Measurements from ENCODE around the gene E4F1. TPM values are rescaled to one million over a fixed set of nuclear protein-coding genes. Genes with fewer than 3 reads are reported as not detected.
"Not testable (repeated sequence)": the region's sequence is repeated elsewhere in the genome, so short reads cannot be mapped to it uniquely, and the experiment has no call there.

Gene E4F1
- total RNA-seq, 1 experiment from 2014 or later, result 10.5 TPM

DNA sequence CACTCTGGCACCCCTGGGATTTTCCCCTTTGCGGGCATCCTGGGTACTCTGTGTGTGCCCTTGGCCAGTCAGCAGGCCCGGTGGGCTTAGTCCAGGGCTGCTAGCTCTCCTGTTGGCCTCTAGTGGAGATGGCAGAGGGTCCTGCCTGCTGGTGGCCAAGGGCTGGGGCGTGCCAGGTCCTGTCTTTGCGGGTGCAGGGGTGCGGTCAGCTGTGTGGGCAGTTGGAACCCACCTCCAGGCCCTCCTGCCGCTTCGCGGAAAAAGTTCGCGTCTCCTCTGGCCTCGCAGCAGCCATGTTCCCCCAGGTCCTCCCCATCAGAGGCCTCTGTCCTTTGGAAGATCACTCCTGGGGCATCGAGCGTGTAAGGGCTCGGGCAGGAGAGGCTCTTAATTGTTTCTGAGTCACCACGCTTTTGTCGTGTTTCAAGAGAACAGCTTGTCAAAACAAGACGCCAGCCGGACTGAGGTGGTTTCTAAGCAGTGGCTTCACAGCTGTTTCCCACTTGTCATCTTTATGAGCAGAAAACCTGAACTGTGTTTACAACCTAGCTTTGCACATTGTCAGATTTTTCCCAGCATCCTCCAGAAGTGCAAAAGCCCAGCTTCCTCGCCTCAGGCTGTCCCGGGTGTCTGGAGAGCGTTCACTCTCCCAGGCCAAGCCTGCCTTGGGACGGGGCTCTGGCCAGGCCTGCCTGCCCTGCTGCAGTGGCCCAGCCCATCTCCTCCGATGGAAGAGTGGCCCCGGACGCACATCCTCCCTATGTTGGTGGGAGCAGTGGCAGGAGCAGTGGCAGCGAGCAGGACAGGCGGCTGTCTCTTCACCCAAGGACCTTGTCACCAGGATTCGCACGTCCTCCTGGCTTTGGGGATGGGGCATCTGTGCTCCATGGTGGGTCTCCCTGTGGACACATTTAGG, 7.9 kb downstream of the E4F1 start:
- no peak for DNase-seq (ENCODE audit: low read depth)

DNA sequence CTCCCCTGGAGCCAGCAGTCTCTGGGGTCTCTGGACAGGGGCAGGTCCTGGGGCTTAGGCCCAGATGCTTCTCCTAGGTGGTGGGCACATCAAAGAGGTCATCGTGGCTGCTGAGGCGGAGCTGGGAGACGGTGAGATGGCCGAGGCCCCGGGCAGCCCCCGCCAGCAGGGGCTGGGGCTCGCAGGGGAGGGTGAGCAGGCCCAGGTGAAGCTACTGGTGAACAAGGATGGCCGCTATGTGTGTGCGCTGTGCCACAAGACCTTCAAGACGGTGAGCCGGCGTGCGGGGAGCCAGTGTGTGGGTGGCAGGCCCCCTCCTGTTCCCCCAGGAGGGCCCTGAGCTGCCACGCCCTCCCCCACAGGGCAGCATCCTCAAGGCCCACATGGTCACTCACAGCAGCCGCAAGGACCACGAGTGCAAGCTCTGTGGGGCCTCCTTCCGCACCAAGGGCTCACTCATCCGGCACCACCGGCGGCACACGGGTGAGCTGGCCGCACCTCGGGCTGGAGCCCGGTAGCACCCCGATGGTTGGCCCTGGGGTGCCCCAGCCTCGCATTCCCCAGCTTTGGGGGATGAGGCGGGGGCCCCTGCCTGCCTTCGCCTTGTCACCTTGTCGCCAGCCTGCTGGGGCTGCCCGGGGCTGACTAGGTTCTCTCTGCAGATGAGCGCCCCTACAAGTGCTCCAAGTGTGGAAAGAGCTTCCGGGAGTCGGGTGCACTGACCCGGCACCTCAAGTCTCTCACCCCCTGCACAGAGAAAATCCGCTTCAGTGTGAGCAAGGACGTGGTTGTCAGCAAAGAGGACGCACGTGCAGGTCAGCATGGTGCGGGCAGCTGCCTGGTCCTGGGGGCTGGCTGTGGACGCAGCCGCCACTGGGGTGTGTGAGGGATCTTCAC, 9.0 kb downstream of the E4F1 start:
- no peak for DNase-seq (ENCODE audit: low read depth)

DNA sequence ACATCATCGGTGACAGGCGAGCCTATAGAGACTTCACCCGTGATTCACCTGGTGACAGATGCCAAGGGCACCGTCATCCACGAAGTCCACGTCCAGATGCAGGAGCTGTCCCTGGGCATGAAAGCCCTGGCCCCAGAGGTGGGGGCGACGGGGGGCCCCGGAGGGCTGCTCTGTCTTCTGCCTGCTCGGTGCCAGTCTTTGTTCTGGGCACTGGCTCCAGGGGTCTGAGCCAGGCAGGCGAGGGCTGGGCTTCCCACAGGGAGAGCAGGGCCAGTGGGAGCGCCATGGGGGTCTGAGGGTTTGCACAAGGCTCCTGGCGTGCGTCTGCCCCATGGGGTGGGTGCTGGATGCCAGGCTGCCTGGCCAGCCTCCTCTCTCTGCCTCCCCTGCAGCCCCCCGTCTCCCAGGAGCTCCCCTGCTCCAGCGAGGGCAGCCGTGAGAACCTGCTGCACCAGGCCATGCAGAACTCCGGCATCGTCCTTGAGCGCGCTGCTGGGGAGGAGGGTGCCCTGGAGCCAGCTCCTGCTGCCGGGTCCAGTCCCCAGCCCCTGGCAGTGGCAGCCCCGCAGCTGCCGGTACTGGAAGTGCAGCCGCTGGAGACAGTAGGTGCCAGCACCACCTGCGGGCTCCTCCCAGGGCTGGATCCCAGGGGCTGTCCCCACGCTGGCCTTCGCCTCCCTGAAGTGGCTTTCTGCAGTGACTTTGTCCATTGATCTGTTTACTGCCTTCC, 9.8 kb downstream of the E4F1 start:
- DNase-seq (ENCODE audit: low read depth), result no peak

DNA sequence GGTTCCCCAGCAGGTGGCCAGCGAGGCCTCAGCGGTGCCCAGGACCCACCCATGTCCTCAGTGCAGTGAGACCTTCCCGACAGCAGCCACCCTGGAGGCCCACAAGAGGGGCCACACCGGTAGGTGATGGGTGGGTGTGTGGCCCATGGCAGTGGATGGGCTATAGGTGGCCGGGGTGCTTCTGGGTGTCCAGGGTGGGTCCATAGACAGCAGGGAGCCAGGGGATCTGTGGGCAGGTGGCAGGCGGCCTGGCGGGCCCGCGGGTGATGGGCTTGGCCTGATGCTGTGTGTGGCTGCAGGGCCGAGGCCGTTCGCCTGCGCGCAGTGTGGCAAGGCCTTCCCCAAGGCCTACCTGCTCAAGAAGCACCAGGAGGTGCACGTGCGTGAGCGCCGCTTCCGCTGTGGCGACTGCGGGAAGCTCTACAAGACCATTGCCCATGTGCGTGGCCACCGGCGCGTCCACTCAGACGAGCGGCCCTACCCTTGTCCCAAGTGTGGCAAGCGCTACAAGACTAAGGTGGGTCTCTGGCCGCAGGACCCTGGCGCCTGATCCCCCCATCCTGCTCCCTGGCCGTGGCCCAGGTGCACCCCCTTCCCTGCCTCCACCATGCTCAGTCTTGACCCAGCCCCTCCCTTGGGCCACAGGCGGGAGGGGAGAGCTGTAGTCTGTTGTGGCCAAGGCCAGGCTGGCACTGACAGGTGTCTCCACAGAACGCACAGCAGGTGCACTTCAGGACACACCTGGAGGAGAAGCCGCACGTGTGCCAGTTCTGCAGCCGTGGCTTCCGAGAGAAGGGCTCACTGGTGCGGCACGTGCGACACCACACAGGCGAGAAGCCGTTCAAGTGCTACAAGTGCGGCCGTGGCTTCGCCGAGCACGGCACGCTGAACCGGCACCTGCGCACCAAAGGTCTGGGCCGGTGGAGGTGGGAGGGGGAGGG, 10.8 kb downstream of the E4F1 start:
- no peak for DNase-seq (ENCODE audit: low read depth)

DNA sequence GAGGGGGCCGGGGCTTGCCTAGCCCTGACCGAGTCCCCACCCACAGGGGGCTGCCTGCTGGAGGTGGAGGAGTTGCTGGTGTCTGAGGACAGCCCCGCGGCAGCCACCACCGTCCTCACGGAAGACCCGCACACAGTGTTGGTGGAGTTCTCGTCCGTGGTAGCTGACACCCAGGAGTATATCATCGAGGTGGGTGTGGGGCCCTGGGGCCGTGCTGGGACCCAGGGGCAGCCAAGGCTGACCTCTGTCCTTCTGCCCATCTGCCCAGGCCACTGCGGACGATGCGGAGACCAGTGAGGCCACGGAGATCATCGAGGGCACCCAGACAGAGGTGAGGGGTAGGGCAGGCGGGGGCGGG, 11.4 kb downstream of the E4F1 start:
- DNase-seq (ENCODE audit: low read depth), result no peak

DNA sequence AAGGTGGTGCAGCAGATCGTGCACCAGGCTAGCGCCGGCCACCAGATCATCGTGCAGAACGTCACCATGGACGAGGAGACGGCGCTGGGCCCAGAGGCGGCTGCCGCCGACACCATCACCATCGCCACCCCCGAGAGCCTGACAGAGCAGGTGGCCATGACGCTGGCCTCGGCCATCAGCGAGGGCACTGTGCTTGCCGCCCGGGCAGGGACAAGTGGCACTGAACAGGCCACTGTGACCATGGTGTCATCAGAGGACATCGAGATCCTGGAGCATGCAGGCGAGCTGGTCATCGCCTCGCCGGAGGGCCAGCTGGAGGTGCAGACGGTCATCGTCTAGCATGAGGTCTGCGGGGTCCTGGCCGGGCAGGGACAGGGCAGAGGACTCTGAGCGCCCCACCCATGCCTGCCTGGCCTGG, 11.9 kb downstream of the E4F1 start:
- no peak for DNase-seq (ENCODE audit: low read depth)

DNA sequence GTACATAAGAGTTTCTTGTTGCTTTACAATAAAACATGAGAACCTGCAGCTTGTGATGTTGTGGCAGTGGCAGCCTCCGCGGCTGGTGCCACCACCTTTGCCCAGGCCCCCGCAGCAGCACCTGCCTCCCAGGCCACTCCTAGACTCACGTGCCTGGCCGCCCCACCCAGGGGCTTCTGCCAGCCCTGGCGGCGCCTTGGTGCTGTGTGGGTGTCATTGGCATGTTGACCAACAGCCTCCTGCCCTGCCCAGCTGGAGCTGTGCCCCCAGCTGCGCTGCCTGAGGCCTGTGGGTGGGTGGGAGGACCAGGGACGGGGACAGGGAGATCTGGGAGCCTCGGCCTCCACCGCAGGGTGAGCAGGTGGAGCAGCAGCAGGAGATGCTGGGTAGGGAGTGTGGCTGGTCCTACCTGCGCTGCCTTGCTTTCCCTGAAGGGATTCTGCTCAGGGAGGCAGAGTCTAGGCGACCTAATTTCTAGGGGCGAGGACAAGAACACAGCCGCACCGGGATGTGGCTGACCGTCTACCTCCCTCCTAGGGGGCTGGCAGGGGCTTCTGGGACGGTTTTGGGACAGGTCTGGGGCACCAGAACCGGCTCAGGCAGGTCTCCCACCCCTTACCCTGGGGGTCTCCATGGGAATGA, 12.4 kb downstream of the E4F1 start:
- no peak for DNase-seq (ENCODE audit: low read depth)

DNA sequence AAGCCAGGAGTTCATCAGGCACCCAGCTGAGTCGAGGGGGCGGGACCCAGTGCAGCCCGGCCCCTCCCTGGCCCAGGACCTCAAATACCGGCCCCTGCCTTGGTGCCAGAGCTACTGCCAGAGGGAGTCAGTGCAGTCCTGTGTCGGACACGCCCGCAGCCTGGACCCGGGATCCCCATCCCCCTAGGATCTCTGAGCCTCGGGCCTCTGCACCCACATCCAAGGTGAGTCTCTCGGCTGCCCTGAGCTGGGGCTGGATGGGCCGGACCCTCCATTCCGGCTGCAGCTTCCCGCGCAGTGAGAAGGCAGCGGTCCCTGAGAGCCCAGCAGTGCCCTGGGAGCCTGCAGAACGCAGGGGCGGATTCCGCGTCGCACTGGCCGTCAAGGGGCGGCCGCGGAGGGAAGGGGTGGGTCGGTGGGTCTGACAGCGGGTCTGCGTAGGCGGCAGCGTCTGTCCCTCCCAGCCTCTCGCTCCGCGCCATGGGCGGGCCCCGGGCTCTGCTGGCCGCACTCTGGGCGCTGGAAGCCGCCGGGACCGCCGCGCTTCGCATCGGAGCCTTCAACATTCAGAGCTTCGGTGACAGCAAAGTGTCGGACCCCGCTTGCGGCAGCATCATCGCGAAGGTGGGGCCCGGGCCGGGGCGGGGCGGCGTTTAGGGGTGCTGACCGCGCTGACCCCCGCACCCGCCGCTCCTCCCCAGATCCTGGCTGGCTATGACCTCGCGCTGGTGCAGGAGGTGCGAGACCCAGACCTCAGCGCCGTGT, 13.1 kb downstream of the E4F1 start, which contains the start of gene DNASE1L2:
Gene DNASE1L2, plus strand, starts transcription at position 108 of the 765 bp plus-strand sequence. Its CDS starts 373 bp downstream, at position 481.
- no peak for DNase-seq (ENCODE audit: low read depth)

DNA sequence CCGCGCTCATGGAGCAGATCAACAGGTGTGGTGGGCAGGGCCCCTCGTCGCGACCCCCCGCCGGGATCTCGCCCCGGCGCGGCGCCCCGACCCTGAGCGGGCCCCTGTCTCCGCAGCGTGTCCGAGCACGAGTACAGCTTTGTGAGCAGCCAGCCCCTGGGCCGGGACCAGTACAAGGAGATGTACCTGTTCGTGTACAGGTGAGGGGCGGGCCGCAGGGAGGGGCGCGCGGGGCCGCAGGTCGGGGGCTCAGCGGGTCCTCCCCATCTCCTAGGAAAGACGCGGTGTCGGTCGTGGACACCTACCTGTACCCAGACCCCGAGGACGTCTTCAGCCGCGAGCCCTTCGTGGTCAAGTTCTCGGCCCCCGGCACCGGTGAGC, 13.7 kb downstream of the E4F1 start:
- DNase-seq (ENCODE audit: low read depth), result no peak

DNA sequence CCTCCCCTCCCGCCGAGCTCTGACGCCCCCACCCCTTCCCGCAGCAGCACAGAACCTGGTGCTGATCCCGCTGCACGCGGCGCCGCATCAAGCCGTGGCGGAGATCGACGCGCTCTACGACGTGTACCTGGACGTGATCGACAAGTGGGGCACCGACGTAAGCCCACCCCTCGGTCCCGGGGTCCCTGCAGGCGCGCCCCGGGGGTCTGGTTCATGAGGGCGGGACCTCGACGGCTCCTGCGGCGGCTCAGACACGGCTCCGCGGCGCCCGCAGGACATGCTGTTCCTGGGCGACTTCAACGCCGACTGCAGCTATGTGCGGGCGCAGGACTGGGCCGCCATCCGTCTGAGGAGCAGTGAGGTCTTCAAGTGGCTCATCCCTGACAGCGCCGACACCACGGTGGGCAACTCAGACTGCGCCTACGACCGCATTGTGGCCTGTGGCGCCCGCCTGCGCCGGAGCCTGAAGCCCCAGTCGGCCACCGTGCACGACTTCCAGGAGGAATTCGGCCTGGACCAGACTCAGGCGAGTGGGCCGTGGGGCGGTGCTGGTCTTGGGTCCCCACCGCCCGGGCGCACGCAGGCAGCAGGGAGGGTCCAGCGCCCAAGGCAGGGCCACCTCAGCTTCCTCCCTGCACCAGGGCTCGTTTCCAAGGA, 14.2 kb downstream of the E4F1 start:
- no peak for DNase-seq (ENCODE audit: low read depth)

DNA sequence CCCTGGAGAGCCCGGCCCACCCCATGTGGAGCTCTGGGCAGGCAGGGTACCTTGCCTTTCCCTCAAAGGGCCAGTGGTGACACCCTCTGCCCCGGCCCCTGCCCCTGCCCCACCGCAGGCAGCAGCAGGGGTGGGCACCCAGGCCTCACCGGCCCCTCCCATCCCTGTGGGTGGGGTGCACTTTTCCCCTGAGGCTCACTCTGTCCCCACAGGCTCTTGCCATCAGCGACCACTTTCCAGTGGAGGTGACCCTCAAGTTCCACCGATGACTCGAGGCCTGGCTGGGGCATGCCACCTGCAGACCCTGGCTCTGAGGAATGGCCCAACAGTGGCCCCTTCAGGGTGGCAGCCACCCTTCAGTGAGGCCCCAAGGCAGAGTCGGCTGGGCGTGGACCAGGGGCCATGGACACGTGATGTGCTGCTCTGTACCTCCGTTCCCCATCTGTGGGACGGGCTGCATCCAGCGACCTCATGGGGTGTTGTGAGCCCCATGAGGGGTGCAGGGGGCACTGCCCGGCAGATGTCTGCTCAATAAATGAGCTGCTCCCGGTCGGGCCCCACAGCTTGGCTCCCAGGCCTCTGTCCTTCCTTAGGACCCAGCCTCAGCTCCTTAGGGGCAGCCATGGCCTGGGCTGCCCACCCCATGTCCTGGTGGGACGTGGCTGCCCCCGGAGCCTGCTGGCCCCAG, 14.9 kb downstream of the E4F1 start:
- DNase-seq (ENCODE audit: low read depth), result no peak

DNA sequence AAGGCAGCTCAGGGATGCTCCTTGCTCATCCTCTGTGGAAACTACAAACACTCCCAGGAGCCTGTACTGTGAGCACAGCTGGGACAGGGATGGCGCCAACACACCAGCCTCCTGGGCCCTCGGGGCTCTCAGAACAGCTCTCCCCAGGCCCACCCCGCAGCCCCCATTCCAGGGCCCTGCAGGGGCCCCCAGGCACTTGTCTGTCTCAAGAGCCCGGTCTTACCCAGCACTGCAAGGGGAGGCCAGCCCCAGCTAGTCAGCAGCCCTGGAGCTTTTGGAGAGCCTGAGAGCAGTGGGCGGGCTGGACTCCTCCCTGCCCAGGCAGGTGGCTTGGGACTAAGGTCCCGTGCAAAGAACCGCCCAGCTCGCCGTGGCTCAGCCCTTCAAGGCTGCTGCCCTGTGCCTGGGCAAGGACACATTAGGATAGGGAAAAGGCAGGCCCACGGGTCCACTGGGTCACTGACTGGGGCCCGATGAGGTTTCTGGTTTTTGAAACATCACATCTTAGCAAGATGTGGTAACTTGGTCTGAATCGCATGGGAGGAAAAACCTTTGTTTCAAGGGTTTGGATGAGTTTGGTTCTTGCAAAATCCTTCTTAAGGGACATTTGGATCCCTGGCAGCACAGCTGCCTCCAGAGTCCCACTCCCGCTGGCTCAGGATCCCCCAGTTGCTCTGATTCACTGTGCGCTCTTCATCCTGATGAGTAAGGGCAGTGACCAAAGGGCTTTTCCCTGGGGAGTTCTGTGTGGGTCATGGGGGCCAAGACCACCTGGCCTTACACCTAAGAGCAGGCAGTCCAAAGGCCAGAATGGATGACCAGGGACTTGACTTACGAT, 15.7 kb downstream of the E4F1 start:
- DNase-seq (ENCODE audit: low read depth), result no peak

DNA sequence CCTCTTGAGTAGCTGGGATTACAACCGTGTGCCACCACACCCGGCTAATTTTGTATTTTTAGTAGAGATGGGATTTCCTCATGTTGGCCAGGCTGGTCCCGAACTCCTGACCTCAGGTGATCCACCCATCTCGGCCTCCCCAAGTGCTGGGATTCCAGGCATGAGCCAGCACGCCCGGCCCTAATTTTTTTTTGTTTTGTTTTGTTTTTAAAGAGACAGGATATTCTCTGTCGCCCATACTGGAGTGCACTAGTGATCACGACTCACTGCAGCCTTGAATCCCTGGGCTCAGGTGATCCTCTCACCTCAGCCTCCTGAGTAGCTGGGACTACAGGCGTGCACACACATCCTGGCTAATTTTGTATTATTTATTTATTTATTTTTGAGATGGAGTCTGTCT, 16.9 kb downstream of the E4F1 start:
- DNase-seq (ENCODE audit: low read depth), result not testable (repeated sequence)

DNA sequence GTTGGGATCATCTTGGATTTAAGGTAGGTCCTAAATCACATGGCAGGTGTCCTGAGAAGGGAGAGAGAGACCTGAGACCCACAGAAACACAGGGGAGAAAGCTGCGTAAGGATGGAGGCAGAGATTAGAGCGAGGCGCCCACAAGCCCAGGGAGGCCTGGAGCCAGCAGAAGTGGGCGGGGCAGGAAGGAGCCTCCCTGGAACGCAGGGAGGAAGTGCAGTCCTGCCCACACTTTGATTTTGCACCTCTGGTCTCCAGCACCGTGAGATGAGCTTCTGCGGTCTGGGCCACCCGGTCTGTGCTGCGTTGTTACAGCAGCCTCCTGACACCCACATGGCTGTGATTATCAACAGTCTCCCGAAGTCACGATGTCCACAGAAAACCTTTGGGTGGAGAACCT, 19.2 kb downstream of the E4F1 start:
- DNase-seq (ENCODE audit: low read depth), result no peak

DNA sequence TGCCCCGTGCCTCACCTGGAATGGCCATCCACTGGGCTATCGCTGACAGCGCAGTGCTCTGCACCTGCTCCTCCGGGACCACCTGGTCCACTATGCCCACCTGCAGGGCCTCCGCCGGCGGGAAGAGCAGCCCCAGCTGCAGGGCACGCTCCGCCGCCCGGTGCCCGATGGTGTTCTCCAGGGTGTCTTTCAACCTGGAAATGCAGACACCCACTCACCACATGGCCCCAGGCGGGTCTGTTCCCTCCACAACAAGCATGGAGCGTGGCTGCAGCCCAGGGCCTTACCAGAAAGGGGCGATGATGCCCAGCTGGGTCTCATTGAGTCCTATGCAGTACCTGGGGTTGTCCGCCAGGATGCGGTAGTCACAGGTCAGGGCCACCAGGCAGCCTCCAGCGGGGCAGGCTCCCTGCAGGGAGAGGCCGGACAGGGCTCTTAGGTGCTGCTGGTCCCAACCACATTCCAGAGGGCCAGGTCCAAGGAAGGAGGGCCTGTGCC, 19.7 kb downstream of the E4F1 start:
- no peak for DNase-seq (ENCODE audit: low read depth)

DNA sequence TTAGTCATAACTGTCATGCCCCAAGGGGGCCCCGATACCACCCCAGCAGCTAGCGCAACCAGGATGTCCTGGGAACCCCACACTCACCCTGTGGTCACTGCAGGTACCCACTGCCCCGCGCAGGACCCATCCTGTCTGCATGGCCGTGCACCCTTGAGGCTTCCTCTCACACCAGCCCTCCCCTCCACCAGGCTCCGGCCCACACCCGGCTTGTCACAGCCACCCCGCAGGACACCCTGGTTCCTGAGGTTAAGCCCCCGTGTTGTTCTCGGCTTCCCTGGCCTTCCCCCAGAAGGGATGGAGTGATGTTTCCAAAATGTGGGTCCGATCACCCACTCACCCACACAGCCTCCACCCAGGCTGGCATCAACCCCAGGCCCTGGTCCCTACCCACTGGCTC, 20.4 kb downstream of the E4F1 start:
- no peak for DNase-seq (ENCODE audit: low read depth)

DNA sequence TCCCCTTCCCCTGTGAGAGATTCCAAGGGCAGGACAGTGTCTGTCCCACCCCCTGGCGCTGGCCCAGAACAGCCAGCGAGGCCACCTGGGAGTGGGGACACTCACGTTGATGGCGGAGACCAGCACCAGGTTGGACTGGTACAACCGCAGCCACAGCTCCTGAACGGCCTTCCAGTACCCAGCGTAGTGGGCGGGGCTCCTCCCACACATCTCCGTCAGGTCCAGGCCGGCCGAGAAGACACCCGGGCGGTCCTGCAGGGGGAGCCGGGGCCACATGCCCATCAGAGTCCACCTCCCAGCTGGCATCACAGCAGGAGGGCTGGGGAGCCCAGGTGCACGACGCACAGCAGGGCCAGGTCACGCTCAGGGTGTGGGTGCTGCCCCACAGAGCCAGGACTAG, 20.9 kb downstream of the E4F1 start:
- DNase-seq (ENCODE audit: low read depth), result no peak
